ENCODE measurements around the gene PNKD.

PNKD gene

DNA sequence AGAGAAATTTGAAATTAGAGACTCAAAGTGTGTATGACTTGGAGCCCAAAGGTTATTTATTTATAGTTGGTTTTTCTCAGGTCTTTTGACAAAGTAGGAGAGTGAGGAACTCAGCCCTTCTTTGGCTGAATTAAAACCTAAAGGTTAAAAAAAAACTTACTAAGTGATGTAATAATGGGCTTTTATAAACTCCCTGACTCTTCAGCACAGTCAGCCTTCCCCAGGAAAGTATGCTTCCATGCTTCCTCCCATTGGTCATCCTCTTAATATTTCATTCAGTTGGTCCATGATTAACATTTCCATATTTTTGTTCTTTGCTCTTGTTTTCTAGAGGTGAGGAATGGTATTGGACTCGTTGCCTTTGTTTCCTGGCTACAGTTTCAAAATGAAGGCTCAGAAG is 46.1 kb upstream of the PNKD start:
- TF ChIP-seq, protein P1, sequence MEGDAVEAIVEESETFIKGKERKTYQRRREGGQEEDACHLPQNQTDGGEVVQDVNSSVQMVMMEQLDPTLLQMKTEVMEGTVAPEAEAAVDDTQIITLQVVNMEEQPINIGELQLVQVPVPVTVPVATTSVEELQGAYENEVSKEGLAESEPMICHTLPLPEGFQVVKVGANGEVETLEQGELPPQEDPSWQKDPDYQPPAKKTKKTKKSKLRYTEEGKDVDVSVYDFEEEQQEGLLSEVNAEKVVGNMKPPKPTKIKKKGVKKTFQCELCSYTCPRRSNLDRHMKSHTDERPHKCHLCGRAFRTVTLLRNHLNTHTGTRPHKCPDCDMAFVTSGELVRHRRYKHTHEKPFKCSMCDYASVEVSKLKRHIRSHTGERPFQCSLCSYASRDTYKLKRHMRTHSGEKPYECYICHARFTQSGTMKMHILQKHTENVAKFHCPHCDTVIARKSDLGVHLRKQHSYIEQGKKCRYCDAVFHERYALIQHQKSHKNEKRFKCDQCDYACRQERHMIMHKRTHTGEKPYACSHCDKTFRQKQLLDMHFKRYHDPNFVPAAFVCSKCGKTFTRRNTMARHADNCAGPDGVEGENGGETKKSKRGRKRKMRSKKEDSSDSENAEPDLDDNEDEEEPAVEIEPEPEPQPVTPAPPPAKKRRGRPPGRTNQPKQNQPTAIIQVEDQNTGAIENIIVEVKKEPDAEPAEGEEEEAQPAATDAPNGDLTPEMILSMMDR (conservative IDR thresholded peaks at IDR 0.05; ENCODE audit: low read length): no peak
- no peak for TF ChIP-seq EZH2phosphoT487 (IDR thresholded peaks at IDR 0.05; ENCODE audit: borderline replicate concordance)
- H3K4me2 ChIP-seq (ENCODE audit: low read depth, low read length, poor library complexity, severe bottlenecking): peak overlapping the region; percentile 93
- no peak overlapping the region for H2AFZ ChIP-seq (ENCODE audit: low read length)
- H3F3A ChIP-seq (ENCODE audit: low read depth): peaks cover 5% of the 10 kb centered on the region; the same call in 1 of the 2 replicates
- no peaks in the 10 kb centered on the region for H3K27me3 ChIP-seq (ENCODE audit: insufficient read depth, low read length, poor library complexity, severe bottlenecking)
- H3K9me2 ChIP-seq (replicated peaks; ENCODE audit: low read depth, low read length): no peaks in the 10 kb centered on the region
- no peaks in the 10 kb centered on the region for H3K9me3 ChIP-seq (ENCODE audit: insufficient read depth, low read depth, low read length)
- H3K79me2 ChIP-seq (ENCODE audit: insufficient read depth, low read length): peaks cover 94% of the 10 kb centered on the region
- peaks cover 49% of the 10 kb centered on the region for H3K36me3 ChIP-seq (ENCODE audit: insufficient read depth, low read length)
- peak overlapping the region; percentile 87 for H3K4me3 ChIP-seq (ENCODE audit: low read length, poor library complexity, severe bottlenecking)
- H3K9ac ChIP-seq (ENCODE audit: low read depth, low read length, poor library complexity, severe bottlenecking): peak overlapping the region; percentile 99
- peaks cover 75% of the 10 kb centered on the region for H3K4me1 ChIP-seq (ENCODE audit: insufficient read depth, low read length, poor library complexity, severe bottlenecking)
- H4K20me1 ChIP-seq (ENCODE audit: insufficient read depth, low read length, poor library complexity, severe bottlenecking): peaks cover 66% of the 10 kb centered on the region

DNA sequence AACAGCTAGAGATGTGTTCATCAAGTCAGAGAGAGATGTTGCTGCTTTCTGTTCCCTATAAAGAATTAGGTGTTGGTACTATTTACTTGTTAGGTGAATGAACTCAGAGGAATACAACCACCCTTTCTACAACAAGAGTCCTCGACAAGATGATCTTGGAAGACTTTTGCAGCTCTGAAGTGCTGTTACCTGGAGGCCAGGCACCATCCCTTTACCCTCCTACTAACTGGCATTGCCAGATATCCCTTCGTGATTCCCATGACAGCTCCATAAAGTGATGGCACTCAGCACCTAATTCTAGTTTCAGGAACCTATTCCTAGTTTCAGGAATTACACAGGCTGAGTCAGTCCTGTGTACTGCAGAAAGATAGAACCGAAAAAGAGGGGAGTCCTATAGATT is 43.4 kb upstream of the PNKD start:
- Histone ChIP-seq H3K4me2 (ENCODE audit: low read depth, low read length, poor library complexity, severe bottlenecking) (peak overlapping the region; percentile 26), H3K4me1 (ENCODE audit: insufficient read depth, low read length, poor library complexity, severe bottlenecking) (peaks cover 74% of the 10 kb centered on the region), H3K79me2 (ENCODE audit: insufficient read depth, low read length) (peaks cover 84% of the 10 kb centered on the region), H3F3A (ENCODE audit: low read depth) (peaks cover 12% of the 10 kb centered on the region), H3K4me3 (ENCODE audit: low read length, poor library complexity, severe bottlenecking) (no peak overlapping the region), H3K36me3 (ENCODE audit: insufficient read depth, low read length) (peaks cover 71% of the 10 kb centered on the region), H3K9me2 (replicated peaks; ENCODE audit: low read depth, low read length) (no peaks in the 10 kb centered on the region), H2AFZ (ENCODE audit: low read length) (no peak overlapping the region), H3K27me3 (ENCODE audit: insufficient read depth, low read length, poor library complexity, severe bottlenecking) (no peaks in the 10 kb centered on the region), H4K20me1 (ENCODE audit: insufficient read depth, low read length, poor library complexity, severe bottlenecking) (peaks cover 39% of the 10 kb centered on the region), H3K9me3 (ENCODE audit: insufficient read depth, low read depth, low read length) (no peaks in the 10 kb centered on the region), H3K9ac (ENCODE audit: low read depth, low read length, poor library complexity, severe bottlenecking) (no peak overlapping the region)
- TF ChIP-seq, protein P1 (conservative IDR thresholded peaks at IDR 0.05; ENCODE audit: low read length): no peak
- TF ChIP-seq EZH2phosphoT487 (IDR thresholded peaks at IDR 0.05; ENCODE audit: borderline replicate concordance): no peak

DNA sequence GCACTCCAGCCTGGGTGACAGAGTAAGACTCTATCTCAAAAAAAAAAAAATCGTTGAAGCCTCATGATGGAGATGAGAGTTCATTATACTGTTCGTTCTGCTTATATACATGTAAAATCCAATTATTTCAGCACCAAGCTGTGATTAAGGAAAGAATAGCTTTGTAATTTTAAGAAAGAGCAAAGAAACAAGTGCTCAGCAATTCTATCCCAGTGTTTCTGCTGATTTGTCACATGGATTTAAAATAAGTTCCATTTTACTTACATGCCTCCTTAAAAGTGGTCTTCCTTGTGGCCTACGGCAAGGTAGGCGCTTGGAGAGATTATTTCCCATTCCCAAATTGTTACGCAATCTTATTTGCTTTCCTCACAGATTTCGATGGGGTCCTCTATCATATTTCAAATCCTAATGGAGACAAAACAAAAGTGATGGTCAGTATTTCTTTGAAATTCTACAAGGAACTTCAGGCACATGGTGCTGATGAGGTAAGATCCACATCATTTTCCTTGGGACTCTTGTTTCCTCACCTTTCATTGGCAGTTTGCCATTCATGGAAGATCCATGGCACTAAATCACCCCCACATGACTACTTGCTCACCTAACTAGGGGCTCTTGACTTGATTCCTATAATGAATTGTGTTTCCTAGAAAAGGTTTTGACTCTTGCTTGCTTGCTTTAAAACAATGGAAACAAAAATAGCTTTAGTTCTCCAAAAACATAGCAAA is 41.8 kb upstream of the PNKD start:
- H3K27me3 ChIP-seq (ENCODE audit: insufficient read depth, low read length, poor library complexity, severe bottlenecking): no peaks in the 10 kb centered on the region
- peak overlapping the region; percentile 64 for H3K4me3 ChIP-seq (ENCODE audit: low read length, poor library complexity, severe bottlenecking)
- no peak for TF ChIP-seq EZH2phosphoT487 (IDR thresholded peaks at IDR 0.05; ENCODE audit: borderline replicate concordance)
- TF ChIP-seq, protein P1 (conservative IDR thresholded peaks at IDR 0.05; ENCODE audit: low read length): no peak
- no peaks in the 10 kb centered on the region for H3K9me3 ChIP-seq (ENCODE audit: insufficient read depth, low read depth, low read length)
- peaks cover 27% of the 10 kb centered on the region for H4K20me1 ChIP-seq (ENCODE audit: insufficient read depth, low read length, poor library complexity, severe bottlenecking)
- peaks cover 12% of the 10 kb centered on the region for H3F3A ChIP-seq (ENCODE audit: low read depth)
- peaks cover 82% of the 10 kb centered on the region for H3K79me2 ChIP-seq (ENCODE audit: insufficient read depth, low read length)
- peak overlapping the region; percentile 72 for H3K9ac ChIP-seq (ENCODE audit: low read depth, low read length, poor library complexity, severe bottlenecking)
- H3K4me2 ChIP-seq (ENCODE audit: low read depth, low read length, poor library complexity, severe bottlenecking): peak overlapping the region; percentile 66
- H3K9me2 ChIP-seq (replicated peaks; ENCODE audit: low read depth, low read length): no peaks in the 10 kb centered on the region
- no peak overlapping the region for H2AFZ ChIP-seq (ENCODE audit: low read length)
- peaks cover 83% of the 10 kb centered on the region for H3K36me3 ChIP-seq (ENCODE audit: insufficient read depth, low read length)
- peaks cover 58% of the 10 kb centered on the region for H3K4me1 ChIP-seq (ENCODE audit: insufficient read depth, low read length, poor library complexity, severe bottlenecking)
